ENCODE measurements around the gene TECRL. TPM values are rescaled to one million over a fixed set of nuclear protein-coding genes. Genes with fewer than 3 reads are reported as not detected.

Gene TECRL
- not detected in 2 replicates for total RNA-seq (2014; rRNA removed; shearing (Covaris generic); ENCODE audit: low replicate concordance)

- peaks cover 17% of the 10 kb centered on the region; the same call in 1 of the 2 replicates for H3K9me3 ChIP-seq (ENCODE audit: low read length)
- H4K20me1 ChIP-seq (ENCODE audit: insufficient read depth, low read depth, low read length), result no peaks in the 10 kb centered on the region
- H3K9me2 ChIP-seq (replicated peaks; ENCODE audit: insufficient read depth, low read length), result no peaks in the 10 kb centered on the region
- H2AFZ ChIP-seq (ENCODE audit: low read length), result no peak within 1 kb of the TSS; the same call in 1 of the 2 replicates
- no peaks in the 10 kb centered on the region for H3K27me3 ChIP-seq (ENCODE audit: low read length)
- no peak within 1 kb of the TSS for H3K27ac ChIP-seq (ENCODE audit: low read length)
- no peak within 1 kb of the TSS for H3K9ac ChIP-seq (ENCODE audit: low read length)
- no peaks in the 10 kb centered on the region for H3K4me1 ChIP-seq (ENCODE audit: low read length)
- no peaks in the 10 kb centered on the region for H3K36me3 ChIP-seq (ENCODE audit: insufficient read depth, low read length)
- H3K4me3 ChIP-seq (ENCODE audit: low read length), result no peak within 1 kb of the TSS
- DNase-seq, result no peak
- no peak within 1 kb of the TSS for H3K4me2 ChIP-seq (ENCODE audit: low read depth, low read length, poor library complexity, severe bottlenecking)
- no peaks in the 10 kb centered on the region for H3K79me2 ChIP-seq (ENCODE audit: low read length)
Measured at GRCh38 chr4:64409300-64409699, at the start of gene TECRL. Gene TECRL (minus strand): TSS chr4:64409450. CDS start chr4:64409351, 99 bp downstream.

- no peak overlapping the region for H3K27ac ChIP-seq (ENCODE audit: low read length)
- H3K9me3 ChIP-seq (ENCODE audit: low read length), result peaks cover 15% of the 10 kb centered on the region
- DNase-seq, result no peak
- H3K36me3 ChIP-seq (ENCODE audit: insufficient read depth, low read length), result no peaks in the 10 kb centered on the region
- H3K79me2 ChIP-seq (ENCODE audit: low read length), result no peaks in the 10 kb centered on the region
- no peaks in the 10 kb centered on the region for H4K20me1 ChIP-seq (ENCODE audit: insufficient read depth, low read depth, low read length)
- H3K4me2 ChIP-seq (ENCODE audit: low read depth, low read length, poor library complexity, severe bottlenecking), result no peak overlapping the region
- H3K4me1 ChIP-seq (ENCODE audit: low read length), result no peaks in the 10 kb centered on the region
- H3K4me3 ChIP-seq (ENCODE audit: low read length), result no peak overlapping the region
- H2AFZ ChIP-seq (ENCODE audit: low read length), result no peak overlapping the region
- no peak overlapping the region for H3K9ac ChIP-seq (ENCODE audit: low read length)
- no peaks in the 10 kb centered on the region for H3K9me2 ChIP-seq (replicated peaks; ENCODE audit: insufficient read depth, low read length)
- no peaks in the 10 kb centered on the region for H3K27me3 ChIP-seq (ENCODE audit: low read length)
Measured at GRCh38 chr4:64432674-64433073, 23.4 kb upstream of the TECRL start.

GRCh38 chr4:64430933-64431332 lies 21.7 kb upstream of the TECRL start:
- no peak overlapping the region for H3K4me2 ChIP-seq (ENCODE audit: low read depth, low read length, poor library complexity, severe bottlenecking)
- H3K36me3 ChIP-seq (ENCODE audit: insufficient read depth, low read length), result no peaks in the 10 kb centered on the region

GRCh38 chr4:64417974-64418373 lies 8.7 kb upstream of the TECRL start:
- no peak overlapping the region for H2AFZ ChIP-seq (ENCODE audit: low read length)
- H3K79me2 ChIP-seq (ENCODE audit: low read length), result no peaks in the 10 kb centered on the region
- peaks cover 19% of the 10 kb centered on the region for H3K9me3 ChIP-seq (ENCODE audit: low read length)
- no peak overlapping the region for H3K4me2 ChIP-seq (ENCODE audit: low read depth, low read length, poor library complexity, severe bottlenecking)
- no peaks in the 10 kb centered on the region for H3K27me3 ChIP-seq (ENCODE audit: low read length)
- H3K9ac ChIP-seq (ENCODE audit: low read length), result no peak overlapping the region
- no peak overlapping the region for H3K4me3 ChIP-seq (ENCODE audit: low read length)
- H3K4me1 ChIP-seq (ENCODE audit: low read length), result no peaks in the 10 kb centered on the region
- H3K27ac ChIP-seq (ENCODE audit: low read length), result no peak overlapping the region
- no peaks in the 10 kb centered on the region for H3K36me3 ChIP-seq (ENCODE audit: insufficient read depth, low read length)
- H3K9me2 ChIP-seq (replicated peaks; ENCODE audit: insufficient read depth, low read length), result no peaks in the 10 kb centered on the region
- no peak for DNase-seq
- H4K20me1 ChIP-seq (ENCODE audit: insufficient read depth, low read depth, low read length), result no peaks in the 10 kb centered on the region

More at GRCh38 chr4:64430933-64431332, 21.7 kb upstream of the TECRL start:
- Histone ChIP-seq H4K20me1 (ENCODE audit: insufficient read depth, low read depth, low read length) (no peaks in the 10 kb centered on the region), H3K4me3 (ENCODE audit: low read length) (no peak overlapping the region), H3K79me2 (ENCODE audit: low read length) (no peaks in the 10 kb centered on the region), H3K9me2 (replicated peaks; ENCODE audit: insufficient read depth, low read length) (no peaks in the 10 kb centered on the region), H3K9ac (ENCODE audit: low read length) (no peak overlapping the region), H3K27ac (ENCODE audit: low read length) (no peak overlapping the region), H3K9me3 (ENCODE audit: low read length) (peaks cover 12% of the 10 kb centered on the region), H3K27me3 (ENCODE audit: low read length) (no peaks in the 10 kb centered on the region), H3K4me1 (ENCODE audit: low read length) (no peaks in the 10 kb centered on the region), H2AFZ (ENCODE audit: low read length) (no peak overlapping the region)
- no peak for DNase-seq

GRCh38 chr4:64407000-64407399 lies 2.2 kb downstream of the TECRL start:
- no peak for DNase-seq
- Histone ChIP-seq H3K4me1 (ENCODE audit: low read length) (no peaks in the 10 kb centered on the region), H3K4me2 (ENCODE audit: low read depth, low read length, poor library complexity, severe bottlenecking) (no peak overlapping the region), H3K9me3 (ENCODE audit: low read length) (peaks cover 19% of the 10 kb centered on the region; the same call in 1 of the 2 replicates), H3K9ac (ENCODE audit: low read length) (no peak overlapping the region), H3K36me3 (ENCODE audit: insufficient read depth, low read length) (no peaks in the 10 kb centered on the region), H3K79me2 (ENCODE audit: low read length) (no peaks in the 10 kb centered on the region), H3K9me2 (replicated peaks; ENCODE audit: insufficient read depth, low read length) (no peaks in the 10 kb centered on the region), H2AFZ (ENCODE audit: low read length) (no peak overlapping the region), H4K20me1 (ENCODE audit: insufficient read depth, low read depth, low read length) (no peaks in the 10 kb centered on the region), H3K27ac (ENCODE audit: low read length) (no peak overlapping the region), H3K27me3 (ENCODE audit: low read length) (no peaks in the 10 kb centered on the region), H3K4me3 (ENCODE audit: low read length) (no peak overlapping the region)

- Histone ChIP-seq H2AFZ (ENCODE audit: low read length) (no peak overlapping the region), H3K9me3 (ENCODE audit: low read length) (peaks cover 16% of the 10 kb centered on the region; the same call in 1 of the 2 replicates), H3K4me3 (ENCODE audit: low read length) (no peak overlapping the region), H4K20me1 (ENCODE audit: insufficient read depth, low read depth, low read length) (no peaks in the 10 kb centered on the region), H3K4me2 (ENCODE audit: low read depth, low read length, poor library complexity, severe bottlenecking) (no peak overlapping the region), H3K36me3 (ENCODE audit: insufficient read depth, low read length) (no peaks in the 10 kb centered on the region), H3K79me2 (ENCODE audit: low read length) (no peaks in the 10 kb centered on the region), H3K27me3 (ENCODE audit: low read length) (no peaks in the 10 kb centered on the region), H3K9me2 (replicated peaks; ENCODE audit: insufficient read depth, low read length) (no peaks in the 10 kb centered on the region), H3K9ac (ENCODE audit: low read length) (no peak overlapping the region), H3K27ac (ENCODE audit: low read length) (no peak overlapping the region), H3K4me1 (ENCODE audit: low read length) (no peaks in the 10 kb centered on the region)
- DNase-seq, result no peak
Measured at GRCh38 chr4:64405761-64406160, 3.5 kb downstream of the TECRL start.

GRCh38 chr4:64402684-64403083 lies 6.6 kb downstream of the TECRL start:
- no peak for DNase-seq
- no peaks in the 10 kb centered on the region for H3K4me1 ChIP-seq (ENCODE audit: low read length)
- no peaks in the 10 kb centered on the region for H3K9me2 ChIP-seq (replicated peaks; ENCODE audit: insufficient read depth, low read length)
- H2AFZ ChIP-seq (ENCODE audit: low read length), result no peak overlapping the region
- H3K9ac ChIP-seq (ENCODE audit: low read length), result no peak overlapping the region
- H3K9me3 ChIP-seq (ENCODE audit: low read length), result peaks cover 24% of the 10 kb centered on the region
- no peak overlapping the region for H3K4me2 ChIP-seq (ENCODE audit: low read depth, low read length, poor library complexity, severe bottlenecking)
- H3K4me3 ChIP-seq (ENCODE audit: low read length), result no peak overlapping the region
- no peaks in the 10 kb centered on the region for H3K36me3 ChIP-seq (ENCODE audit: insufficient read depth, low read length)
- H3K79me2 ChIP-seq (ENCODE audit: low read length), result no peaks in the 10 kb centered on the region
- H3K27ac ChIP-seq (ENCODE audit: low read length), result no peak overlapping the region
- no peaks in the 10 kb centered on the region for H3K27me3 ChIP-seq (ENCODE audit: low read length)
- H4K20me1 ChIP-seq (ENCODE audit: insufficient read depth, low read depth, low read length), result no peaks in the 10 kb centered on the region

GRCh38 chr4:64399313-64400109 lies 9.7 kb downstream of the TECRL start:
- no peak overlapping the region for H2AFZ ChIP-seq (ENCODE audit: low read length)
- H3K4me2 ChIP-seq (ENCODE audit: low read depth, low read length, poor library complexity, severe bottlenecking), result no peak overlapping the region
- no peak overlapping the region for H3K9ac ChIP-seq (ENCODE audit: low read length)
- no peak overlapping the region for H3K27ac ChIP-seq (ENCODE audit: low read length)
- no peaks in the 10 kb centered on the region for H3K4me1 ChIP-seq (ENCODE audit: low read length)
- no peak for DNase-seq
- H3K79me2 ChIP-seq (ENCODE audit: low read length), result no peaks in the 10 kb centered on the region
- H3K9me3 ChIP-seq (ENCODE audit: low read length), result peaks cover 18% of the 10 kb centered on the region
- no peaks in the 10 kb centered on the region for H3K36me3 ChIP-seq (ENCODE audit: insufficient read depth, low read length)
- H3K27me3 ChIP-seq (ENCODE audit: low read length), result no peaks in the 10 kb centered on the region
- H4K20me1 ChIP-seq (ENCODE audit: insufficient read depth, low read depth, low read length), result no peaks in the 10 kb centered on the region
- H3K9me2 ChIP-seq (replicated peaks; ENCODE audit: insufficient read depth, low read length), result no peaks in the 10 kb centered on the region
- H3K4me3 ChIP-seq (ENCODE audit: low read length), result no peak overlapping the region
